NCI-H82 treated with DMSO at 0.1 percent for 48 hours (cell line): ENCODE results near the gene CTSE.

Experiments used
- DNase-seq: peaks from one replicate; lab custom pipeline; 2025; ENCODE audit not compliant: unreplicated experiment; lab: John Stamatoyannopoulos, UW

The CTSE gene

DNA sequence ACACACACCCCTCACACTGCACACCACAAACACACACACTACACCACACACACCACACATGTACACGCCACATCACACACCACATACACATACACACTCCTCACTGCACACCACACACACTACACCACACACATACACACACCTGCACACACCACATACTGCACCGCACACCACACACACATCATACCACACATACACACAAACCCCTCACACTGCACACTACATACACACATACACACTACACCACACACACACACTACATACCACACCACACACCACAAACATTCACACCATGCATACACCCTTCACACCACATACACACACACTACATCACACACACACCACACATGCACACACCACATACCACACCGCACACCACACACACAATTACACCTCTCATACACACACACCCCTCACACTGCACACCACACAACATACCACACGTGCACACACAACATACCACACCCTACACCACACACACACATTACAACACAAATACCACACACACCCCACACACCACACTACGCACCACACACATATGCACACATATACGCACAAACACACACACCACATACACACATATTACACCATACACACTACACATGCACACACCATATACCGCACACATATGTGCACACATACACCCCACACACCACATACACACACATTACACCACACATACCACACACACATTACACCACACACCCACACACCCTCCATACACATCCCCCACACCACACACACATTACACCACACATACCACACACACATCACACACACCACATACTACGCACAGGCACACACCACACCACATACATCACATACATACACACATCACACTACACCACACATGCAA, 50.1 kb downstream of the CTSE start:
- no peak for DNase-seq

DNA sequence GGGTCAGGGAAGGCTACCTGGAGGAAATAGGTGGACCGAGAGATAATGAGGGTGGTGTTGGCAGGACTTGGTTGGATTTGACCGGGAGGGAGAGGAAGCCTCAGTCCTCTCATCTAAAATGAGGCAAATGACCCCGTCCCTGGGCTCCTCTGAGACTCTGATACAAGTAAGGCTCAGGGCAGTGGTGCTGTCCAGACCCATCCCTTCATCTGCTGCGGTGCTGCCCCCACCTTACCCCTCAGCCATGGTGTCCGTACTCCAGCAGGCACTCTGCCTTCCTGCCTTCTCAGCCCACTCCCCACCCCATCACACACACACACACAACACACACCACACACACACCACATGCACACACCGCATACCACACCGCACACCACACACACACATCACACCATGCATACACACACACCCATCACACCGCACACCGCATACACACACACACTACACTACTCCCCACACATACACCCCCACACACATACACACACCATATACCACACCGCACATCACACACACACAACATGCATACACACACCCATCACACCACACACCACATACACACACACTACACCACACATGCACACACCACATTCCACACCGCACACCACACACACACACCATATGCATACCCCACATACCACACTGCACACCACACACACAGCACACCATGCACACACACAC, 51.1 kb downstream of the CTSE start:
- DNase-seq, result no peak

DNA sequence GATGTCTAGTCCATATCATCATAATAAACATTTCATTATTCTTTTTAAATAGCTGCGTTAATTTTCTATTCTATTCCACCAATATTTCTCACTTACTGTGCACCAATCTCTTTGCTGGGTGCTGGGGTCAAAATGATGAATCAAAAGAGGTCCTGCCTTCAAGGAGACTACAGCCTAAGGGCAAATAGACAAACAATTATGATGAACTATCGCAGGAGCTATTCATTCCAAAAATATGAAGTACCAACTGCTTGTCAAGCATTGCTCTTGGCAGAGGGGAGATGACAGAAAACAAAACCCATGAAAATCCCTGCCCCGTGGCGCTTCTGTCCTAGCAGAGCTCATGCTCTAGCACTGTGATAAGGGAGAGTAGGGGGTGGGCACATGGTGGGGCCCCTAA, 51.6 kb downstream of the CTSE start:
- DNase-seq, result no peak

DNA sequence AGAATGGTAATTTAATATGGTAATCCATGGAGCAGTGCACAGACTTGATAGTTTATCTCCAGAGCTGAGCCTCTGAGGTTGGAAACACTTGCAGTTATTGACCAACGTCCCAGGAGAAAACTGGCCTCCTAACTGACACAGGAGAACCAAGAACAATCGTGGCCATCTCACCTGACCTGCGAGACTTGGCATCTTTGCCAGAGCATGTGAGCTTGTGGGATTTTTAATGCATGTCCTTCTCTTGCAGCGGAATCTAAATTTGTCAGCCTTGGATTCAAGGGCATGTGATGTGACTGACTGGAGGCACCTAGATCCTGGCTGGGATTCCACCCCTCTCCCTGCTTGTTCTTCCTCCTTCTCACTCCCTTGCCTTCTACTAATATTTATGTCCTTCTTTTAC, 52.6 kb downstream of the CTSE start:
- DNase-seq, result no peak

DNA sequence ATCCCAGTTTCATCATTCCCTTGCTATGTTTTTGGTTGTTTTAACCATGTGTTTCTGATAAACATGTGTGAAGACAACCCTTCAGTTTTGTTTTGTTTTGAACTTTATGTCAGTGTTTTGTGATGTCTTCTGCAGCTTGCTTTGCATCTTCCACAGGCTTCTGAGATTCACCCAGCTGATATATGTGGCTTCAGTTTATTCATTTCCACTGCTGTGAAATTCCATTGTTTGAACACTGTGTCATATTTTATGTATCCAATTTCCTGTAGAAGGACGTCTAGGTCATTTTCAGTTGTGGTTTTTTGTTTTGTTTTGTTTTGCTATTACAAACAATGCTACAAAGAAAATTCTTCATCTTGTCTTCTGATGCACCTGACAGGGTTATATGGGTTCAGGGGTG, 53.2 kb downstream of the CTSE start:
- DNase-seq, result no peak

DNA sequence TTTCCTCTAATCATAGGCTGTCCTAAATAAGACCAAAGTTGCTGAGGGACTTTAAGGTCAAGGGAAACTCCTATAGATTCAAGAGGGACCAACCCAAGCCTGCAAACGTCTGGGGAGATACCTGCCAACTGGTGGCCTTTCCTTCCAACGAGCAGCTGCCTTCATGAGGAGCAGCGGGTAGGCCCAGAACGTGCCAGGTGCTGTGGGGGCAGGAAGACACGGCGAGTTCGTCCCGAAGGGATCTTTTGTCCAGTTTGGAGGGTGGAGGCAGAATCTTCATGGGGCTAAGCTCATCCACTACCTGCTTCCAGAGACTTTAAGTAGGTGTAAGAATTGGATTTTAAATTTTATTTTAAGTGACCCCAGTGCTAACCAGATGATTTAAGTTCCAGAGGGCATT, 54.5 kb downstream of the CTSE start:
- no peak for DNase-seq

DNA sequence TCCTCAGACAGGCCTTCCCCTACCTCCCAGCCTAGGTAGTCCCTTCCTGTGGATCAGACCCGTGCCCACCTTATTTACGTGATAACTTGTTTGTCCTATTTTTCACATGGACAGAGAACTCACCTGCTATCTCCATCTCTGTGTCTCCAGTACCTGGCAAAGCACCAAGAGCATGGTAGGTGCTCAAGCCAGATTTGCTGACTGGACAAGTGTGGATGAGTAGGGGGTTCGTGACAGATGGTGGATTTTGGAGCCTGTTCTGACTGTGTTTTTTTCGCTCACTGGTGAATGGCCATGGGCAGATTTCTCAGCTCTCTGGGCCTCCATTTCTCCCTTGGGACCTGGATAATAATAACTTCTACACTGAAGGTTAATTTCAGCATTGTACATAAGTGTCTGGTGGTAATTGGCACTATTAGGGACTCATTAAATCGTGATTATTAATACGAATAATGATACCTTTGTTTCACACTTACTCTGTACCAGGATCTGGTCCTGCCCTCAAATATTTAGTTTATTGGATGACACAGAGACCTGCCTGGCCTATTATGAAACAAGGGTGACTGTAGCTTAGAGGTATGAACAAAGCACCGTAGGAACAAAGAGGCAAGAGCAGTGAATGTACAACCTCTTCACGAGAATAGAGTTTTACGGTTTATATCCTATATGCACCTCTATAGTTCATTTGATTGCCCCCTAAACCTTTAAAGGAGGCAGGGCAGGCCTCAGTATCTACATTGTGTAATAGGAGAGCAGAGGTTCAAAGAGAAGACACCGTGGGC, 56.0 kb downstream of the CTSE start:
- no peak for DNase-seq

DNA sequence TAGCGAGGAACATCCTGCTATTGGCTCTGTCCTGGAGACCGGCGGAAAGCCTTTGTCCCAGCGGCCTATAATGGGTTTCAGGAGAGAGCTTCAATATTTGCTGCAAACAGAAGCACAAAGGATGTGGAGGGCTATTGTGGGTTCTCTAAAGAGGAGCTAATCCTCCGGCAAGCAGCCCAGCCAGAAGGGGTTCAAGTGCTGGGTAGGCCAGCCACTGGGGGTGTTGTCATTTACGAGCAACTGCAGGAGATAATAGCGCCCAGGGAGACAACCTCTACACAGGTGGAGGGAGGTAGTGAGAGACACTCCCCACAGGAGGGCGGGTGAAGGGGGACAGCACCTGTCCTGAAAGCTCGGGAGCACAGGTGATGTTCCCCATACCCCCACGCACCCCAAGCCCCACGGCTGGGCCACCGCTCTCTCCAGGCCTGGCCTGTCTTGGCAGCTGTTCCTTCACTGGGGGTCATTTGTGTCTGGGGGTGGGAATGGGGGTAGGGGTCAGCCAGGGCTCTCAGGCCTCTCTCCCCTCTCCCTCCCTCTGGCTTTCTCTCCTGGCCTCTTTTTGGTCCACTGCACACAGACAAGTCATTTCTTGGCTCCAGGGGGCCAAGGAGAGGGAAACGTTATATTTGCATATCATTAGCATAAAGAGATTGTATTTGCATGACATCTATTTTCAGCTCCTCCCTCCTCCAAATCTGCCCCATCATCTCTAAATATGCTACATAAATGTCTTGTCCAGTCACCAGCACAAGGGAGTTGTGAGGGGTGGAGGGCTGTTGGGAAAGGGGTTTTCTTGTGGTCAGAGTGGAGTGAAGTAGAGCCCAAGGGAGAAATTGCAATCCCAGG, 58.4 kb downstream of the CTSE start:
- no peak for DNase-seq

DNA sequence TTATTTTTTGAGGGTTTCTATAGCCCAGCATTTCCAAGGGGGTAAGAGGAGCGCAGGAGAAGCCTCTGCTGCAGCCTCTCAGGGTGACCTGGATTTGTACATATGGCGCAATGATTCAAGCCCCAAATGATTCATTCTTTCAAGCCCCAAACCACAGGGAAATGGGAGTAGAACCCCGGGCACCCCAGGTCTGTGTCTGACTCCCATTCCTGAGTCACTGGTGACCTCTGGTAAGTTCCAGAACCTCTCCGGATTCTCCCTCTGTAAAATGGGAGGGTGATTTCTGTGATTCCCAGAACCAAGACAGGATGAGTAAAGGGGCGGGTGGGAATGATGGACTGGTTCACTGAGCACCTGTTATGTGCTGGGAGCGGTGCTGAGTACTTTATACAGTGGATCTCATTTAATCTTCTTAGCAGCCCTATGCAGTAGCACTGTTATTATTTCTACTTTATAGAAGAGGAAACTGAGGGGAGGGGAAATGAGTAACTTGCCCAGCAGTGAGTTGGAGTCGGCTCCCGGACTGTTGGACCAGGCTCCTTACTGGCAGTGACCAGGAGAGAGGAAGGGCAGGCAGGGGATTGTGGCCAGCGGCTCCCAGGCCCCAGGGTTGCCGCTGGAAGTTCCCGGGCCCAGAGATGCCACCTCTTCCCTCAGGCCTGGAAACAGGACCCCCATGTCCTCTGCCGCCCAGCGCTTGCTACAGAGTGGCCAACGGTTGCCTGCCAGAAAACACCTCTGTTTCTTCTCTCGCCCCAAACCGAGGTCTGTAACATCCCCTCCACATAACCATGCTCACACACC, 60.1 kb downstream of the CTSE start:
- no peak for DNase-seq

DNA sequence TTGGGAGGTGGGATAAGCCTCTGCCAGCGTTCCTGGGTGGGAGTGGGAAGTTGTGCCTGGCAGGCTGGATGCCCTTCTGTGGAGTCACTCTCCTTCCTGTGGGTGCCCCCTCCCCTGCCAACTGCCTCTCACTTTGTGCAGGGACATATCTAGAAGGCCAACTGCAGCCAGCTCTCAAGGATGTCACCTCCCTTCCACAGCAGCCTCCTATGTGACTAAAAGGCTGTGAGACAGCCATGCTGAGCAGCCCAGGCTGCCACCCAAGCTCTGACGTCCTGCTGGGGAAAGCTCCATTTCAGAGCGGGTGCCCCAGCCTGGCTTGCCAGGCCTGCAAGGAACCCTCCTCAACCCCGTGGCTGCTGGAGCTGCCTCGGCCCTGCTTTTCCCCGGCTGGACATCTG, 60.9 kb downstream of the CTSE start:
- no peak for DNase-seq

DNA sequence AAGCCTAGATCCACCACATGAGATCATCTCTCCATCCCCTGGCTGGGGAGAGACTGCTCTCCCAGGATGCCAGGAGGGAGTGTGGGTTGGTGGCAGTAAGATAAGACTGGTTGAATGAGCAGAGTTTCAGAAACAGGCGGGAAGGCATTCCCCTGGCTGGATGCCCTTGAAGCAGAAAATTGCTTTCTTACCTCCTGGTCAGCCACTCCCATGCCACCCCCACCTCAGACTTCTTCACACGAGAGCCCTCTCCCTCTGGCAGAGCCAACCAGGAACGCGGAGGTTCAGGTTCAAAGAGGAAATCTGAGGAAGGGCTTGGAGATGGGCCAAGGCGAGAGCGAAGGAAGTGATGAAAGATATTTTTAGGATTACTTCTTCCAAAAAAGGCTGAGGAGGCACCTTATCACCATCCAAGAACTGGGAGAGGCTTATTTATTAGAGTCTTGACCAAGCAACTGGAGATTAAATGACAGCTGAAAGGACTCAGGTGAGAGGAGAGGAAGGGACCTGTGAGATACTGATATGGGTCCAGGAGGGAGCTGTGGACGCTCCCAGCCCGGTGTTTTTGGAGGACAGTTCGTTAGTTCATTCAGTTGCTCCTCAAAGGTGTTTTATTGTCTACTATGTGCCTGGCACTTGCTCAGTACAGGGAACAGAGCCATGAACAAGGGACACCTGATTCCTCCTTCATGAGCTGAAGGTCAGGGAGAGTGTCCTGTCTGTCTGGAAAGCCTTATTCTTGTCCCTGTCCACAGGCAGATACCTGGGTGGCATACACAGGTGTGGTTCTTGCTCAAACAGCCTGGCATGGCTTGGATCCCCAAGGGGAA, 61.5 kb downstream of the CTSE start:
- no peak for DNase-seq

DNA sequence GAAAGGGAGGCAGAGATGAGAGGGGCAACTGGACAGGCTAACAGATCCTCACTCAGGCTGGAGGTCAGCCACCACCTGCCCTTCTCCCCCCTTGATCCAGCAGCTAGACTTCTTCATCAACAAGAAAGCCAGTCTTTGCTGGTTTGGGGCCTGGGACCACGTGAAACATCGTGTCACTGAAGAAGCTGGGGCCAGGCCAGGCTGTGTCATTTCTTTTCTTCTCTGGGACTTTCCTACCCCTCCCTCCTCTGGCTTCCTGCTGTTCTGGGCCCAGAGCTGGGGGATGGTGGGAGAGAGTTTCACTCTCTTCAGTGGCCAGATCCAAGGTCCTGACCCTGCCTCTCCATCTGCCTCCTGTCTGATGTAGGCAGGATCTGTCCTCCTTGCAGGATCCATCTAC, 62.3 kb downstream of the CTSE start:
- no peak for DNase-seq

DNA sequence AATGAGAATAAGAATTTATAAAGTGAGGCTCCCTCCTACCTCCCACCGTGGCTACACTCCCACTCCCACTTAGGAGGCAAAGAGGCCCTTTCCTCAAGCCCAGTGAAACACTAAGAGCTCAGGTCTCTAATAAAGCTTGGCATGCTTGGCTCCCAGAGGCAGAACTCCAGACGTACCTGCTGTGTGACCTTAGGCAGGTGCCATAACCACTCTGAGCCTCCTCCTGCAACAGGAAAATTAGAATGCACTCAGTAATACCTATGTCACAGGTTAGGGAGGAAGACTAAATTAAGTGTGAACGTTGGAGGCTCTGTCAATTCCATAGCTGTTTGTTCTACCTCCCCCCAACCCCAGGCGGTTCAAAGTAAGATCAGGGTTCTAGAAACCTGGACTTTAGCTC, 63.9 kb downstream of the CTSE start:
- no peak for DNase-seq
